ENCODE results near the gene OCEL1.
A peak's percentile ranks its signal among the peaks of the same experiment; 100 is the strongest.

Gene OCEL1

GRCh38 chr19:17213334-17213733 lies 12.7 kb upstream of the OCEL1 start:
- H3K4me3 ChIP-seq (ENCODE audit: low read depth, low read length): no peak overlapping the region
- DNase-seq (ENCODE audit: low read depth): no peak
- TF ChIP-seq POLR2A (IDR thresholded peaks at IDR 0.05; ENCODE audit: extremely low read depth, insufficient read length) (no peak), MAX (IDR thresholded peaks at IDR 0.05; ENCODE audit: low read depth, low read length) (no peak), MYC (IDR thresholded peaks at IDR 0.05; ENCODE audit: low read depth, low read length) (no peak), CTCF (IDR thresholded peaks at IDR 0.05; ENCODE audit: low read depth, low read length) (no peak)

GRCh38 chr19:17214508-17215126 lies 11.4 kb upstream of the OCEL1 start:
- no peak; the same call in 1 of the 2 replicates for TF ChIP-seq MYC (IDR thresholded peaks at IDR 0.05; ENCODE audit: low read depth, low read length)
- TF ChIP-seq POLR2A (IDR thresholded peaks at IDR 0.05; ENCODE audit: extremely low read depth, insufficient read length): no peak
- no peak for TF ChIP-seq MAX (IDR thresholded peaks at IDR 0.05; ENCODE audit: low read depth, low read length)
- TF ChIP-seq CTCF (IDR thresholded peaks at IDR 0.05; ENCODE audit: low read depth, low read length): no peak
- peak overlapping the region; percentile 69 for H3K4me3 ChIP-seq (ENCODE audit: low read depth, low read length)
- DNase-seq (ENCODE audit: low read depth): no peak

GRCh38 chr19:17215127-17215971 lies 10.7 kb upstream of the OCEL1 start, which contains the start of gene USE1:
USE1 (plus strand) TSS chr19:17215357; CDS start chr19:17215406, 49 bp downstream.
- TF ChIP-seq MYC (IDR thresholded peaks at IDR 0.05; ENCODE audit: low read depth, low read length) (peak; percentile 76), CTCF (IDR thresholded peaks at IDR 0.05; ENCODE audit: low read depth, low read length) (no peak), MAX (IDR thresholded peaks at IDR 0.05; ENCODE audit: low read depth, low read length) (peak; percentile 54), POLR2A (IDR thresholded peaks at IDR 0.05; ENCODE audit: extremely low read depth, insufficient read length) (peak; percentile 71)
- H3K4me3 ChIP-seq (ENCODE audit: low read depth, low read length): peak within 1 kb of the TSS; percentile 69
- DNase-seq (ENCODE audit: low read depth): peak; percentile 94

GRCh38 chr19:17216058-17216670 lies 9.9 kb upstream of the OCEL1 start:
- TF ChIP-seq MYC (IDR thresholded peaks at IDR 0.05; ENCODE audit: low read depth, low read length) (no peak), CTCF (IDR thresholded peaks at IDR 0.05; ENCODE audit: low read depth, low read length) (no peak), POLR2A (IDR thresholded peaks at IDR 0.05; ENCODE audit: extremely low read depth, insufficient read length) (no peak), MAX (IDR thresholded peaks at IDR 0.05; ENCODE audit: low read depth, low read length) (no peak)
- no peak for DNase-seq (ENCODE audit: low read depth)
- peak overlapping the region; percentile 69 for H3K4me3 ChIP-seq (ENCODE audit: low read depth, low read length)

- TF ChIP-seq MYC (IDR thresholded peaks at IDR 0.05; ENCODE audit: low read depth, low read length) (no peak), MAX (IDR thresholded peaks at IDR 0.05; ENCODE audit: low read depth, low read length) (no peak), POLR2A (IDR thresholded peaks at IDR 0.05; ENCODE audit: extremely low read depth, insufficient read length) (no peak), CTCF (IDR thresholded peaks at IDR 0.05; ENCODE audit: low read depth, low read length) (no peak)
- DNase-seq (ENCODE audit: low read depth): no peak
- no peak overlapping the region for H3K4me3 ChIP-seq (ENCODE audit: low read depth, low read length)
Measured at GRCh38 chr19:17219286-17219685, 6.7 kb upstream of the OCEL1 start.
